A673 (cell line): ENCODE data around the gene DGKZ. TPM values are rescaled to one million over a fixed set of nuclear protein-coding genes. Genes with fewer than 3 reads are reported as not detected.
A peak's percentile ranks its signal among the peaks of the same experiment; 100 is the strongest.

ENCODE experiments used
- BruUV-seq: library from RNA; stranded (reverse); fragments of 400-500 nt; replicated peaks from 2 replicates; lab custom pipeline; 2021; lab: Mats Ljungman, UMichigan
- CTCF ChIA-PET: fragments of 300-600 bp; sonication (Branson Sonifier 250); formaldehyde crosslinking; loops from one replicate; lab custom pipeline; 2022; ENCODE audit warnings: antibody characterized with exemption; lab: Charles Lee
- POLR2A ChIA-PET: fragments of 300-600 bp; sonication (Branson Sonifier 250); formaldehyde crosslinking; loops from one replicate; lab custom pipeline; 2022; ENCODE audit warnings: antibody characterized with exemption; ENCODE audit not compliant: low non-redundant PET; lab: Charles Lee
- DNase-seq: peaks from one replicate; pipeline ENCODE4 v3.0.0-alpha.2; 2015; ENCODE audit warnings: low spot score
- H3K27ac ChIP-seq: fragments of 200-600 bp; sonication (generic); 2 replicates; pipeline ENCODE4 v1.5.1; 2016; ENCODE audit warnings: mixed run types, low read depth, mild to moderate bottlenecking, mixed read lengths, antibody characterized with exemption, low read length; ENCODE audit not compliant: poor library complexity, severe bottlenecking
- H3K27me3 ChIP-seq: fragments of 200-600 bp; sonication (generic); replicated peaks from 2 replicates; pipeline ENCODE4 v1.6.1; 2017; ENCODE audit warnings: mixed run types, low read depth, mild to moderate bottlenecking, mixed read lengths, antibody characterized with exemption, low read length; ENCODE audit not compliant: insufficient read depth, poor library complexity
- H3K36me3 ChIP-seq: fragments of 200-600 bp; sonication (generic); 2 replicates; pipeline ENCODE4 v1.6.1; 2016; ENCODE audit warnings: mixed run types, mild to moderate bottlenecking, mixed read lengths, antibody characterized with exemption, low read length; ENCODE audit not compliant: insufficient read depth, poor library complexity, severe bottlenecking
- H3K4me1 ChIP-seq: fragments of 200-600 bp; sonication (generic); 2 replicates; pipeline ENCODE4 v1.6.1; 2017; ENCODE audit warnings: mixed run types, mild to moderate bottlenecking, mixed read lengths, antibody characterized with exemption, low read length; ENCODE audit not compliant: insufficient read depth, poor library complexity, severe bottlenecking
- H3K4me3 ChIP-seq: fragments of 200-600 bp; sonication (generic); 2 replicates; pipeline ENCODE4 v1.5.1; 2016; ENCODE audit warnings: low read depth, mixed run types, mild to moderate bottlenecking, mixed read lengths, low read length; ENCODE audit not compliant: poor library complexity, severe bottlenecking
- H3K9me3 ChIP-seq: fragments of 200-600 bp; sonication (generic); 2 replicates; pipeline ENCODE4 v1.6.1; 2016; ENCODE audit warnings: mixed run types, low read depth, mild to moderate bottlenecking, mixed read lengths, antibody characterized with exemption, low read length; ENCODE audit not compliant: poor library complexity, severe bottlenecking
- EZH2 ChIP-seq: fragments of 200-600 bp; sonication (generic); IDR thresholded peaks from 2 replicates; pipeline ENCODE4 v1.6.1; 2017; ENCODE audit warnings: borderline replicate concordance, low read depth, mild to moderate bottlenecking, mixed read lengths, antibody characterized with exemption, low read length; ENCODE audit not compliant: poor library complexity, severe bottlenecking
- intact Hi-C: fragments of 100-400 bp; cut with micrococcal nuclease; formaldehyde crosslinking; loops from one replicate; pipeline ENCODE4 v1.10.0; 2022; ENCODE audit not compliant: unreplicated experiment
- total RNA-seq: library from RNA; stranded (reverse); gene quantifications from 2 replicates; pipeline ENCODE4 v1.2.3, GENCODE V29; 2021
- TF ChIP-seq, protein P1 (sequence below): fragments of 300-800, 200-600 bp; sonication (generic); conservative IDR thresholded peaks from 2 replicates; pipeline ENCODE4 v1.5.1; 2017; ENCODE audit warnings: low read depth, mild to moderate bottlenecking, antibody characterized with exemption, low read length, moderate library complexity, mixed read lengths

DGKZ gene
- total RNA-seq, 1 experiment from 2014 or later: 145 TPM

DNA sequence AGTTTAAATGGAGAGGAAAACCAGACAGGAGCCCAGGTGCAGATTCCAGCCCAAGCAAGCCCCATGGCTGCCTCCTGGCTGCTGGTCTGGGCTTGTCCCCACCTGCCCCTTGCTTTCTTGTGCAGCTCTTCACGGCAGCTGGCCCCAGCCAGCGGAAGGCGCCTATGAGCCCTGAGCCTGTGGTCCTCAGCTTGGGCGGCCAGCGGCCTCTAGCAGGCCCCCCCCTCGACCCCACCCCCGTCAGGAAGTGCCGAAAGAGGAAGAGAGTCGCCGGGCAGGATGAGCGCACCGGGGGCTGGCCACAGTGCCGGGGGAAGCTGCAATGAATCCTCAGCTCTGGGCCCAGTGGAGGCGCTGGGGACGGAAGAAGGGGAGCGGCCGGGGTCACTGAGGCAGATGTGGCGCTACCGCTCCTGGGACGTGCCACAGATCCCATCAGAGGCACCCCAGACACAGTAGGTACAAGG, 2.1 kb upstream of the DGKZ start:
- intact Hi-C loops: loop anchor here (10.0 kb wide), 1 partner anchor 830 kb away; no protein-coding TSS in a partner anchor
- no peak for DNase-seq

DNA sequence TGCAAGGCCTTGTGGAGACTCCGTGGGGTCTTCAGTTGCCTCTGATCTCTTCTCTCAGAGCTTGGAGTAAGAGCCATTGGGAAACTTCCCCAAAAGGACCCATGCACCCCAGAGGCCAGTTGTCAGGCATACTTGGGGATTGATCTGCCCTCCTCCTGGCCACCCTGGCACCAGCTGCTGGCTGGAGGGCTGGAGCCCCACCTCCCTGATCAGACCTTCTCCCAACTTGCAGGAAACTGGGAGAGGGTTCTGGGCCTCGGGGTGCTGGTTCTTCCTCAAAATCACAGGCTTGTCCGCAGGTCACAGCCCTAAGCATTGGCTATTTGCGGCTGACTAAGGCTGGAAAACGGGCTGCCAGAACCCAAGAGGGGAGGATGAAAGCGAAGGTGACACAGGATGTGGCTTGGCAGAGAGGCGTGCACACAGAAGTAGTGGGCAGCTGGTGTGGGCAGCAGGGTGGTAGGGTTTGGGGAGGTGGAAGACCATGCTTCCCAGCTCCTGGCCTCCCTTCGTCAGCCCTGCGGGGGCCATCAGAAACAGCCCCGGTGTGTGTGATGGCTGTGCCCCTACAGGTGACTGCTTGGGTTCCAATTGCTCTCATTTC, 1.3 kb upstream of the DGKZ start:
- intact Hi-C loops: loop anchor here (10.0 kb wide), 1 partner anchor 831 kb away; no protein-coding TSS in a partner anchor
- TF ChIP-seq EZH2: no peak
- TF ChIP-seq, protein P1, sequence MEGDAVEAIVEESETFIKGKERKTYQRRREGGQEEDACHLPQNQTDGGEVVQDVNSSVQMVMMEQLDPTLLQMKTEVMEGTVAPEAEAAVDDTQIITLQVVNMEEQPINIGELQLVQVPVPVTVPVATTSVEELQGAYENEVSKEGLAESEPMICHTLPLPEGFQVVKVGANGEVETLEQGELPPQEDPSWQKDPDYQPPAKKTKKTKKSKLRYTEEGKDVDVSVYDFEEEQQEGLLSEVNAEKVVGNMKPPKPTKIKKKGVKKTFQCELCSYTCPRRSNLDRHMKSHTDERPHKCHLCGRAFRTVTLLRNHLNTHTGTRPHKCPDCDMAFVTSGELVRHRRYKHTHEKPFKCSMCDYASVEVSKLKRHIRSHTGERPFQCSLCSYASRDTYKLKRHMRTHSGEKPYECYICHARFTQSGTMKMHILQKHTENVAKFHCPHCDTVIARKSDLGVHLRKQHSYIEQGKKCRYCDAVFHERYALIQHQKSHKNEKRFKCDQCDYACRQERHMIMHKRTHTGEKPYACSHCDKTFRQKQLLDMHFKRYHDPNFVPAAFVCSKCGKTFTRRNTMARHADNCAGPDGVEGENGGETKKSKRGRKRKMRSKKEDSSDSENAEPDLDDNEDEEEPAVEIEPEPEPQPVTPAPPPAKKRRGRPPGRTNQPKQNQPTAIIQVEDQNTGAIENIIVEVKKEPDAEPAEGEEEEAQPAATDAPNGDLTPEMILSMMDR: no peak
- Histone ChIP-seq H3K4me3 (no peak overlapping the region), H3K27ac (no peak overlapping the region), H3K27me3 (no peaks in the 10 kb centered on the region), H3K4me1 (peaks cover 46% of the 10 kb centered on the region), H3K9me3 (no peaks in the 10 kb centered on the region), H3K36me3 (no peaks in the 10 kb centered on the region)
- ChIA-PET POLR2A (interaction anchor here (0.6 kb wide), 1 partner anchor 73 kb away, joined by 3 read pairs; no protein-coding TSS in a partner anchor), CTCF (no interaction called here)
- no TSS peak for BruUV-seq
- DNase-seq: no peak

More for the DNA sequence above, 2.1 kb upstream of the DGKZ start:
- TF ChIP-seq, protein P1: no peak
- no peak for TF ChIP-seq EZH2
- H3K9me3 ChIP-seq: no peaks in the 10 kb centered on the region
- H3K27me3 ChIP-seq: no peaks in the 10 kb centered on the region
- H3K36me3 ChIP-seq: no peaks in the 10 kb centered on the region
- ChIA-PET POLR2A (no interaction called here), CTCF (no interaction called here)
- no peak overlapping the region for H3K4me3 ChIP-seq
- no TSS peak for BruUV-seq
- H3K27ac ChIP-seq: no peak overlapping the region
- peaks cover 46% of the 10 kb centered on the region for H3K4me1 ChIP-seq

DNA sequence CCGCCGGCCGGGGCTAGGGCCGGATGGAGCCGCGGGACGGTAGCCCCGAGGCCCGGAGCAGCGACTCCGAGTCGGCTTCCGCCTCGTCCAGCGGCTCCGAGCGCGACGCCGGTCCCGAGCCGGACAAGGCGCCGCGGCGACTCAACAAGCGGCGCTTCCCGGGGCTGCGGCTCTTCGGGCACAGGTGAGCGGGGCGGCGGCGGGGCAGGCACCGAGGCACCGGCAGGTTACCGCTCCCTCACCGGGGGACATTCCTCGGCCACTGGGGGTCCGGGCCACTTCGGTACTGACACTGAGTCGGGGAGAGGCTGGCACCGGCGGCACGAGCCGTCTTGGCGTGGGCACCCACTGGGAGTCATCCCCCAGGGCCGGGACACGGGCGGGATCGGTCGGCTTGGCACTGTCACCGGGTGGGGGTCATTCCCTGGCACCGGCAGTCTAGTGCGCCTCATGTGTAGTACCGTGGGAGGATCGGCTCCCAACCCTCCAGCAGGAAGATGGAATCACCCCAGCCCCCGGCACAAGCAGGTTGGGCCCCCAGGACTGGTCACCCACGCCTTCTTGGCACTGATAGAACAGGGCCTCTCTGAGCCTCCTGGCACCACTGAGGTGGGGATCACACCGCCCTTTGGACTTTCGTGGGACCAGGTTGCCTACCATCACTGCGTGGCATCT, 511 bp downstream of the DGKZ start:
- DNase-seq: no peak
- peaks cover 2% of the 10 kb centered on the region for H3K36me3 ChIP-seq
- peaks cover 50% of the 10 kb centered on the region for H3K4me1 ChIP-seq
- H3K4me3 ChIP-seq: peak overlapping the region; percentile 71
- no peaks in the 10 kb centered on the region for H3K27me3 ChIP-seq
- POLR2A ChIA-PET: no interaction called here
- BruUV-seq: no TSS peak
- no peaks in the 10 kb centered on the region for H3K9me3 ChIP-seq
- intact Hi-C loops: loop anchor here (10.0 kb wide), 1 partner anchor 833 kb away; no protein-coding TSS in a partner anchor
- peak overlapping the region; percentile 76 for H3K27ac ChIP-seq
- CTCF ChIA-PET: interaction anchor here (0.6 to 1.2 kb wide), 12 partner anchors 9 to 104 kb away, joined by 3 to 6 read pairs (median 4); no protein-coding TSS in a partner anchor
- no peak for TF ChIP-seq EZH2
- TF ChIP-seq, protein P1: no peak
